ENCODE measurements around the gene NRK. TPM values are rescaled to one million over a fixed set of nuclear protein-coding genes. Genes with fewer than 3 reads are reported as not detected.

NRK gene
- total RNA-seq, 1 donor from 2014 or later: 0.53 TPM

GRCh38 chrX:105870445-105870844 is 48.1 kb downstream of the NRK start:
- no peaks in the 10 kb centered on the region for H3K27me3 ChIP-seq (ENCODE audit: low read depth)
- DNase-seq: no peak
- intact Hi-C loops (cut with DNase I): no loop called here
- no peak for TF ChIP-seq CTCF (IDR thresholded peaks at IDR 0.05)
- ATAC-seq: no peak
- no peaks in the 10 kb centered on the region for H3K4me1 ChIP-seq
- H3K4me3 ChIP-seq: no peak overlapping the region
- no peaks in the 10 kb centered on the region for H3K9me3 ChIP-seq
- no peaks in the 10 kb centered on the region for H3K36me3 ChIP-seq
- H3K27ac ChIP-seq: no peak overlapping the region

GRCh38 chrX:105872941-105873340 is 50.6 kb downstream of the NRK start:
- no peaks in the 10 kb centered on the region for H3K9me3 ChIP-seq
- DNase-seq (no peak), ATAC-seq (no peak)
- no peak overlapping the region for H3K27ac ChIP-seq
- no peaks in the 10 kb centered on the region for H3K27me3 ChIP-seq (ENCODE audit: low read depth)
- intact Hi-C loops (cut with DNase I): no loop called here
- TF ChIP-seq CTCF (IDR thresholded peaks at IDR 0.05): no peak
- no peaks in the 10 kb centered on the region for H3K36me3 ChIP-seq
- H3K4me1 ChIP-seq: no peaks in the 10 kb centered on the region
- no peak overlapping the region for H3K4me3 ChIP-seq

GRCh38 chrX:105874790-105875189 is 52.5 kb downstream of the NRK start:
- Histone ChIP-seq H3K36me3 (no peaks in the 10 kb centered on the region), H3K9me3 (no peaks in the 10 kb centered on the region), H3K27ac (no peak overlapping the region), H3K4me3 (no peak overlapping the region), H3K4me1 (no peaks in the 10 kb centered on the region), H3K27me3 (ENCODE audit: low read depth) (no peaks in the 10 kb centered on the region)
- no peak for TF ChIP-seq CTCF (IDR thresholded peaks at IDR 0.05)
- intact Hi-C loops (cut with DNase I): no loop called here
- ATAC-seq (no peak), DNase-seq (no peak)

GRCh38 chrX:105876658-105877057 is 54.3 kb downstream of the NRK start:
- no peaks in the 10 kb centered on the region for H3K27me3 ChIP-seq (ENCODE audit: low read depth)
- no peak for DNase-seq
- H3K9me3 ChIP-seq: no peaks in the 10 kb centered on the region
- H3K27ac ChIP-seq: no peak overlapping the region
- no peaks in the 10 kb centered on the region for H3K4me1 ChIP-seq
- intact Hi-C loops (cut with DNase I): no loop called here
- no peak for ATAC-seq
- no peak for TF ChIP-seq CTCF (IDR thresholded peaks at IDR 0.05)
- H3K36me3 ChIP-seq: no peaks in the 10 kb centered on the region
- no peak overlapping the region for H3K4me3 ChIP-seq

GRCh38 chrX:105880491-105880890 is 58.2 kb downstream of the NRK start:
- Histone ChIP-seq H3K9me3 (no peaks in the 10 kb centered on the region), H3K27me3 (ENCODE audit: low read depth) (no peaks in the 10 kb centered on the region), H3K4me3 (no peak overlapping the region), H3K27ac (no peak overlapping the region), H3K4me1 (no peaks in the 10 kb centered on the region), H3K36me3 (no peaks in the 10 kb centered on the region)
- ATAC-seq (no peak), DNase-seq (no peak)
- intact Hi-C loops (cut with DNase I): no loop called here
- no peak for TF ChIP-seq CTCF (IDR thresholded peaks at IDR 0.05)

Measured in lower lobe of right lung (tissue), 2 donors.